Caco-2 (cell line): Measurements from ENCODE around the gene ZNF316. TPM values are rescaled to one million over a fixed set of nuclear protein-coding genes. Genes with fewer than 3 reads are reported as not detected.
A peak's percentile ranks its signal among the peaks of the same experiment; 100 is the strongest.

Experiments used
- BruUV-seq: library from RNA; stranded (reverse); fragments of 400-500 nt; replicated peaks from 2 replicates; lab custom pipeline; 2021; lab: Mats Ljungman, UMichigan
- CTCF ChIA-PET: fragments of 300-600 bp; sonication (Branson Sonifier 250); formaldehyde crosslinking; loops from one replicate; lab custom pipeline; 2022; ENCODE audit warnings: antibody characterized with exemption; lab: Charles Lee
- POLR2A ChIA-PET: fragments of 300-600 bp; sonication (Branson Sonifier 250); formaldehyde crosslinking; loops from one replicate; lab custom pipeline; 2022; ENCODE audit warnings: antibody characterized with exemption; lab: Charles Lee
- DNase-seq, 2 experiments: peaks; one replicate each; pipeline versions ENCODE4 v3.0.0 to v3.0.0-alpha.2; 2020 to 2022
- H3K27me3 ChIP-seq: replicated peaks from 2 replicates; pipeline ENCODE4 v1.6.0; 2011; ENCODE audit warnings: low read length; ENCODE audit not compliant: control insufficient read depth, insufficient read depth
- H3K36me3 ChIP-seq: 2 replicates; pipeline ENCODE4 v1.5.1; 2011; ENCODE audit warnings: low read length; ENCODE audit not compliant: control insufficient read depth, insufficient read depth
- H3K4me1 ChIP-seq: fragments of 250-450 bp; sonication (Bioruptor Pico); 2 replicates; pipeline ENCODE4 v1.5.1; 2020; ENCODE audit warnings: mild to moderate bottlenecking
- H3K4me3 ChIP-seq: 2 replicates; pipeline ENCODE4 v1.5.1; 2011; ENCODE audit warnings: low read depth, mild to moderate bottlenecking, control low read depth, low read length
- H3K9me3 ChIP-seq: fragments of 250-450 bp; sonication (Bioruptor Pico); 2 replicates; pipeline ENCODE4 v1.5.1; 2020; ENCODE audit warnings: mild to moderate bottlenecking, moderate library complexity
- H3K27ac Mint-ChIP-seq: one replicate; pipeline ENCODE4 v1.8.0; 2022; ENCODE audit warnings: mixed read lengths; ENCODE audit not compliant: unreplicated experiment
- H3K27me3 Mint-ChIP-seq: one replicate; pipeline ENCODE4 v1.8.0; 2022; ENCODE audit warnings: mixed read lengths; ENCODE audit not compliant: insufficient read depth, unreplicated experiment
- H3K36me3 Mint-ChIP-seq: one replicate; pipeline ENCODE4 v1.8.0; 2022; ENCODE audit warnings: mild to moderate bottlenecking, mixed read lengths; ENCODE audit not compliant: insufficient read depth, unreplicated experiment
- H3K4me1 Mint-ChIP-seq: one replicate; pipeline ENCODE4 v1.8.0; 2022; ENCODE audit warnings: low read depth, mixed read lengths; ENCODE audit not compliant: unreplicated experiment
- H3K4me3 Mint-ChIP-seq: one replicate; pipeline ENCODE4 v1.8.0; 2022; ENCODE audit warnings: mild to moderate bottlenecking, moderate library complexity, mixed read lengths; ENCODE audit not compliant: unreplicated experiment
- H3K9me3 Mint-ChIP-seq: one replicate; pipeline ENCODE4 v1.8.0; 2022; ENCODE audit warnings: mixed read lengths; ENCODE audit not compliant: unreplicated experiment
- CTCF ChIP-seq, 2 experiments: fragments of 200-600 bp in 1 of 2; IDR thresholded peaks; 1 replicate in 1 of 2; 2 replicates in 1 of 2; pipeline versions ENCODE4 v1.5.1 to v1.8.0; 2011 to 2022; ENCODE audit warnings: antibody characterized with exemption in 1 of 2, control low read depth in 1 of 2, inconsistent platforms in 1 of 2, low read depth in 1 of 2, low read length in 1 of 2, mild to moderate bottlenecking in 1 of 2, moderate library complexity in 1 of 2; ENCODE audit not compliant: insufficient read depth in 1 of 2, severe bottlenecking in 1 of 2, unreplicated experiment in 1 of 2
- intact Hi-C: fragments of 100-400 bp; cut with micrococcal nuclease; formaldehyde crosslinking; loops from one replicate; pipeline ENCODE4 v1.10.0; 2022; ENCODE audit not compliant: unreplicated experiment
- total RNA-seq: library from RNA; stranded (reverse); gene quantifications from 2 replicates; pipeline ENCODE4 v1.2.3, GENCODE V29; 2022

The ZNF316 gene
- total RNA-seq, 1 experiment from 2014 or later: 34.3 TPM

GRCh38 chr7:6616854-6617643 lies 20.1 kb upstream of the ZNF316 start:
- Mint-ChIP-seq H3K27ac (no peak overlapping the region), H3K9me3 (no peaks in the 10 kb centered on the region), H3K27me3 (no peaks in the 10 kb centered on the region), H3K4me3 (peak overlapping the region; percentile 76), H3K4me1 (no peaks in the 10 kb centered on the region), H3K36me3 (no peaks in the 10 kb centered on the region)
- H3K36me3 ChIP-seq: no peaks in the 10 kb centered on the region; the same call in 1 of the 2 replicates
- POLR2A ChIA-PET: no interaction called here
- no peaks in the 10 kb centered on the region for H3K9me3 ChIP-seq
- CTCF ChIA-PET: no interaction called here
- no peaks in the 10 kb centered on the region for H3K27me3 ChIP-seq
- intact Hi-C loops: loop anchor here (10.0 kb wide), 1 partner anchor 318 kb away; no protein-coding TSS in a partner anchor
- H3K4me1 ChIP-seq: peaks cover 16% of the 10 kb centered on the region
- TF ChIP-seq CTCF (IDR thresholded peaks at IDR 0.05; ENCODE audit: insufficient read depth in 1 of 2, low read depth in 1 of 2, low read length in 1 of 2, severe bottlenecking in 1 of 2, unreplicated experiment in 1 of 2): no peak
- no TSS peak for BruUV-seq
- no peak for DNase-seq
- no peak overlapping the region for H3K4me3 ChIP-seq

- CTCF ChIA-PET: no interaction called here
- intact Hi-C loops: loop anchor here (10.0 kb wide), 1 partner anchor 316 kb away; no protein-coding TSS in a partner anchor
- Mint-ChIP-seq H3K36me3 (no peaks in the 10 kb centered on the region), H3K27me3 (no peaks in the 10 kb centered on the region), H3K27ac (no peak overlapping the region), H3K9me3 (no peaks in the 10 kb centered on the region), H3K4me3 (no peak overlapping the region), H3K4me1 (no peaks in the 10 kb centered on the region)
- Histone ChIP-seq H3K36me3 (no peaks in the 10 kb centered on the region; the same call in 1 of the 2 replicates), H3K4me1 (peaks cover 13% of the 10 kb centered on the region), H3K27me3 (no peaks in the 10 kb centered on the region), H3K4me3 (no peak overlapping the region), H3K9me3 (no peaks in the 10 kb centered on the region)
- DNase-seq: no peak
- POLR2A ChIA-PET: no interaction called here
- BruUV-seq: no TSS peak
- TF ChIP-seq CTCF (IDR thresholded peaks at IDR 0.05; ENCODE audit: insufficient read depth in 1 of 2, low read depth in 1 of 2, low read length in 1 of 2, severe bottlenecking in 1 of 2, unreplicated experiment in 1 of 2): no peak
Measured at GRCh38 chr7:6618621-6619020, 18.5 kb upstream of the ZNF316 start.

- Mint-ChIP-seq H3K27me3 (no peaks in the 10 kb centered on the region), H3K9me3 (no peaks in the 10 kb centered on the region), H3K36me3 (no peaks in the 10 kb centered on the region), H3K27ac (no peak overlapping the region), H3K4me1 (no peaks in the 10 kb centered on the region), H3K4me3 (no peak overlapping the region)
- BruUV-seq: no TSS peak
- H3K27me3 ChIP-seq: no peaks in the 10 kb centered on the region
- no peaks in the 10 kb centered on the region for H3K9me3 ChIP-seq
- DNase-seq: no peak
- TF ChIP-seq CTCF (IDR thresholded peaks at IDR 0.05; ENCODE audit: insufficient read depth in 1 of 2, low read depth in 1 of 2, low read length in 1 of 2, severe bottlenecking in 1 of 2, unreplicated experiment in 1 of 2): no peak
- H3K4me1 ChIP-seq: peaks cover 2% of the 10 kb centered on the region; the same call in 1 of the 2 replicates
- ChIA-PET POLR2A (no interaction called here), CTCF (interaction anchor here (0.6 kb wide), 1 partner anchor 19 kb away, joined by 4 read pairs; no protein-coding TSS in a partner anchor)
- intact Hi-C loops: loop anchor here (10.0 kb wide), 1 partner anchor 315 kb away; no protein-coding TSS in a partner anchor
- no peak overlapping the region for H3K4me3 ChIP-seq
- no peaks in the 10 kb centered on the region; the same call in 1 of the 2 replicates for H3K36me3 ChIP-seq
Measured at GRCh38 chr7:6619961-6620360, 17.2 kb upstream of the ZNF316 start.
